H1 (cell line): ENCODE measurements around the gene CCNA2. TPM values are rescaled to one million over a fixed set of nuclear protein-coding genes. Genes with fewer than 3 reads are reported as not detected.

Experiments
- CTCF ChIA-PET: fragments of 300-600 bp; sonication (Branson Sonifier 250); formaldehyde crosslinking; loops from one replicate; lab custom pipeline; 2021; ENCODE audit not compliant: partially characterized antibody; lab: Charles Lee
- POLR2A ChIA-PET: fragments of 300-600 bp; sonication (Branson Sonifier 250); formaldehyde crosslinking; loops from one replicate; lab custom pipeline; 2021; ENCODE audit warnings: inconsistent platforms; ENCODE audit not compliant: partially characterized antibody; lab: Charles Lee
- DNase-seq, 2 experiments: peaks; one replicate each; pipeline versions ENCODE4 v3.0.0 to v3.0.0-alpha.2; 2010 to 2022; ENCODE audit warnings: low spot score in 2 of 2, low read depth in 1 of 2, mixed read lengths in 1 of 2
- FAIRE-seq: peaks from 2 replicates; lab custom pipeline; 2011; peaks lifted over from hg19 to GRCh38; lab: Jason Lieb, UNC
- H2AFZ ChIP-seq: 2 replicates; pipeline ENCODE4 v1.8.1; 2012; ENCODE audit warnings: low read length, inconsistent platforms
- H2AK5ac ChIP-seq: 2 replicates; pipeline ENCODE4 v1.6.1; 2013; ENCODE audit warnings: low read depth, low read length
- H2BK120ac ChIP-seq: replicated peaks from 2 replicates; pipeline ENCODE3; 2013; ENCODE audit warnings: low read depth, low read length, inconsistent platforms
- H2BK12ac ChIP-seq: 2 replicates; pipeline ENCODE4 v1.6.1; 2013; ENCODE audit warnings: low read depth, low read length
- H2BK15ac ChIP-seq: 2 replicates; pipeline ENCODE4 v1.6.1; 2013; ENCODE audit warnings: low read length
- H2BK20ac ChIP-seq: 2 replicates; pipeline ENCODE4 v1.6.1; 2013; ENCODE audit warnings: low read length
- H2BK5ac ChIP-seq: 2 replicates; pipeline ENCODE4 v1.6.1; 2013; ENCODE audit warnings: low read depth, low read length
- H3K14ac ChIP-seq: 2 replicates; pipeline ENCODE4 v1.6.1; 2013; ENCODE audit warnings: inconsistent platforms; ENCODE audit not compliant: insufficient read length
- H3K18ac ChIP-seq: 2 replicates; pipeline ENCODE4 v1.6.1; 2013; ENCODE audit warnings: low read length; ENCODE audit errors: extremely low read depth
- H3K23ac ChIP-seq: 2 replicates; pipeline ENCODE4 v1.6.1; 2013; ENCODE audit warnings: inconsistent platforms; ENCODE audit not compliant: insufficient read length
- H3K23me2 ChIP-seq: 2 replicates; pipeline ENCODE4 v1.6.1; 2013; ENCODE audit warnings: low read depth, low read length
- H3K27ac ChIP-seq: 2 replicates; pipeline ENCODE4 v1.6.1; 2011; ENCODE audit warnings: low read depth, low read length, inconsistent platforms
- H3K27me3 ChIP-seq, 4 experiments: replicated peaks in 1 of 4; 1 replicate in 1 of 4; 2 replicates in 3 of 4; pipeline versions ENCODE4 v1.6.1 to v1.8.1; 2011 to 2013; ENCODE audit warnings: low read length in 3 of 4, mild to moderate bottlenecking in 3 of 4, inconsistent platforms in 2 of 4, mixed read lengths in 2 of 4, moderate library complexity in 1 of 4; ENCODE audit not compliant: control insufficient read depth in 3 of 4, insufficient read depth in 3 of 4; ENCODE audit errors: extremely low read depth in 1 of 4
- H3K36me3 ChIP-seq, 4 experiments: 2 replicates each; pipeline versions ENCODE4 v1.6.1 to v1.8.1; 2011 to 2013; ENCODE audit warnings: mild to moderate bottlenecking in 4 of 4, low read length in 3 of 4, moderate library complexity in 2 of 4, control low read depth in 1 of 4, inconsistent platforms in 1 of 4; ENCODE audit not compliant: insufficient read depth in 4 of 4, control insufficient read depth in 2 of 4
- H3K4ac ChIP-seq: replicated peaks from 2 replicates; pipeline ENCODE3; 2013; ENCODE audit warnings: low read length, low read depth, mixed read lengths, inconsistent platforms; ENCODE audit not compliant: insufficient read length
- H3K4me1 ChIP-seq, 4 experiments: replicated peaks in 1 of 4; 1 replicate in 1 of 4; 2 replicates in 3 of 4; pipeline versions ENCODE4 v1.6.1 to v1.8.1; 2011 to 2013; ENCODE audit warnings: low read length in 3 of 4, inconsistent platforms in 2 of 4, mixed read lengths in 1 of 4; ENCODE audit not compliant: insufficient read depth in 4 of 4, control insufficient read depth in 3 of 4
- H3K4me2 ChIP-seq, 2 experiments: 2 replicates each; pipeline versions ENCODE4 v1.6.1 to v1.8.1; 2011 to 2013; ENCODE audit warnings: low read depth in 2 of 2, low read length in 2 of 2, control low read depth in 1 of 2, inconsistent platforms in 1 of 2, mild to moderate bottlenecking in 1 of 2; ENCODE audit not compliant: insufficient read depth in 1 of 2
- H3K4me3 ChIP-seq, 4 experiments: fragments of 200-600, 300-600 bp in 1 of 4; sonication (generic), shearing (Covaris generic), sonication (Bioruptor Twin) in 1 of 4; 2 replicates each; pipeline versions ENCODE4 v1.5.1 to v1.8.1; 2011 to 2016; ENCODE audit warnings: low read length in 4 of 4, low read depth in 3 of 4, control low read depth in 2 of 4, inconsistent platforms in 2 of 4, mild to moderate bottlenecking in 2 of 4, mixed read lengths in 1 of 4, moderate library complexity in 1 of 4; ENCODE audit not compliant: insufficient read depth in 2 of 4; ENCODE audit errors: extremely low read depth in 1 of 4
- H3K56ac ChIP-seq: replicated peaks from 2 replicates; pipeline ENCODE3; 2013; ENCODE audit warnings: low read depth, mild to moderate bottlenecking, mixed read lengths, low read length, inconsistent platforms; ENCODE audit not compliant: insufficient read length
- H3K79me1 ChIP-seq: 2 replicates; pipeline ENCODE4 v1.6.1; 2013; ENCODE audit warnings: low read depth, low read length, control low read depth
- H3K79me2 ChIP-seq, 2 experiments: 2 replicates each; pipeline versions ENCODE4 v1.6.1 to v1.8.1; 2012 to 2013; ENCODE audit warnings: low read length in 2 of 2, mild to moderate bottlenecking in 2 of 2, inconsistent platforms in 1 of 2; ENCODE audit not compliant: insufficient read depth in 2 of 2, control insufficient read depth in 1 of 2
- H3K9ac ChIP-seq, 4 experiments: replicated peaks in 1 of 4; 1 replicate in 1 of 4; 2 replicates in 3 of 4; pipeline versions ENCODE4 v1.6.1 to v1.8.1; 2011 to 2013; ENCODE audit warnings: low read depth in 3 of 4, low read length in 3 of 4, control low read depth in 2 of 4, mild to moderate bottlenecking in 2 of 4, moderate library complexity in 2 of 4, inconsistent platforms in 1 of 4; ENCODE audit errors: extremely low read depth in 1 of 4
- H3K9me3 ChIP-seq, 2 experiments: 2 replicates each; pipeline versions ENCODE4 v1.6.1 to v1.8.1; 2012 to 2013; ENCODE audit warnings: mild to moderate bottlenecking in 2 of 2, moderate library complexity in 2 of 2, control low read depth in 1 of 2, inconsistent platforms in 1 of 2, low read depth in 1 of 2, low read length in 1 of 2, mixed read lengths in 1 of 2; ENCODE audit not compliant: insufficient read depth in 2 of 2
- H4K20me1 ChIP-seq, 2 experiments: replicated peaks in 1 of 2; 2 replicates each; pipeline versions ENCODE3 to v1.8.1; 2011 to 2013; ENCODE audit warnings: inconsistent platforms in 2 of 2, low read length in 2 of 2, mild to moderate bottlenecking in 1 of 2; ENCODE audit not compliant: insufficient read depth in 2 of 2, control insufficient read depth in 1 of 2
- H4K5ac ChIP-seq: 2 replicates; pipeline ENCODE4 v1.6.1; 2013; ENCODE audit warnings: low read length, low read depth, mixed read lengths, inconsistent platforms; ENCODE audit not compliant: insufficient read length
- H4K8ac ChIP-seq: 2 replicates; pipeline ENCODE4 v1.8.0; 2013; ENCODE audit warnings: mild to moderate bottlenecking, moderate library complexity, low read length, inconsistent platforms; ENCODE audit not compliant: insufficient read depth; ENCODE audit errors: extremely low read depth
- H4K91ac ChIP-seq: replicated peaks from 2 replicates; pipeline ENCODE3; 2013; ENCODE audit warnings: low read length, mixed read lengths, inconsistent platforms; ENCODE audit not compliant: insufficient read length
- BACH1 ChIP-seq: IDR thresholded peaks from 2 replicates; pipeline ENCODE4 v1.6.1; 2012; ENCODE audit warnings: low read length, improper control_type of control experiment
- CBX8 ChIP-seq: fragments of 300-800, 300-1000 bp; sonication (generic); IDR thresholded peaks from 2 replicates; pipeline ENCODE4 v1.7.1; 2016; ENCODE audit warnings: low read depth, low read length, borderline replicate concordance
- CEBPB ChIP-seq: IDR thresholded peaks from 2 replicates; pipeline ENCODE4 v1.6.1; 2012; ENCODE audit warnings: low read depth, low read length
- CREB1 ChIP-seq: IDR thresholded peaks from 2 replicates; pipeline ENCODE4 v1.6.1; 2012; ENCODE audit warnings: inconsistent platforms
- EGR1 ChIP-seq: IDR thresholded peaks from 2 replicates; pipeline ENCODE4 v1.6.1; 2011; ENCODE audit warnings: low read depth, low read length, borderline replicate concordance
- KDM5A ChIP-seq: fragments of 200-600 bp; IDR thresholded peaks from 2 replicates; pipeline ENCODE4 v1.7.1; 2012; ENCODE audit warnings: mild to moderate bottlenecking, low read length, inconsistent platforms, mixed read lengths
- NANOG ChIP-seq: IDR thresholded peaks from 2 replicates; pipeline ENCODE4 v1.6.1; 2011; ENCODE audit warnings: low read length, low read depth, mild to moderate bottlenecking, inconsistent platforms; ENCODE audit not compliant: insufficient read depth, poor library complexity, severe bottlenecking
- POLR2A ChIP-seq, 2 experiments: IDR thresholded peaks; 1 replicate in 1 of 2; 2 replicates in 1 of 2; pipeline ENCODE4 v1.6.1; 2011; ENCODE audit warnings: low read depth in 2 of 2, low read length in 2 of 2, mild to moderate bottlenecking in 2 of 2; ENCODE audit errors: control extremely low read depth in 1 of 2
- RFX5 ChIP-seq: IDR thresholded peaks from 2 replicates; pipeline ENCODE4 v1.6.1; 2011; ENCODE audit warnings: low read depth, low read length, improper control_type of control experiment, borderline replicate concordance
- SIRT6 ChIP-seq: IDR thresholded peaks from one replicate; pipeline ENCODE4 v1.7.1; 2012; ENCODE audit warnings: low read length, inconsistent platforms
- TAF1 ChIP-seq: IDR thresholded peaks from 2 replicates; pipeline ENCODE4 v1.6.1; 2011; ENCODE audit warnings: mild to moderate bottlenecking, low read depth, low read length
- TCF12 ChIP-seq: IDR thresholded peaks from 2 replicates; pipeline ENCODE4 v1.6.1; 2011; ENCODE audit warnings: low read depth, mild to moderate bottlenecking, low read length
- TEAD4 ChIP-seq: IDR thresholded peaks from 2 replicates; pipeline ENCODE4 v1.6.1; 2012; ENCODE audit warnings: low read depth, low read length, inconsistent platforms, mixed read lengths
- WGBS, 2 experiments: shearing (Covaris generic) in 1 of 2; methylation state at CpG; one replicate each; pipeline versions ENCODE4 v1.1.6 to v1.1.7; 2013 to 2015; ENCODE audit warnings: low lambda C conversion rate in 2 of 2, mixed read lengths in 2 of 2, inconsistent platforms in 1 of 2, low coverage in 1 of 2, missing lambda C conversion rate in 1 of 2; ENCODE audit not compliant: insufficient replicate concordance in 2 of 2, insufficient coverage in 1 of 2, insufficient read length in 1 of 2; ENCODE audit errors: extremely low coverage in 1 of 2, missing lambda C conversion rate in 1 of 2; 5-methylcytosine and 5-hydroxymethylcytosine counted together
- polyA plus RNA-seq, 7 experiments: library from polyadenylated mRNA; depleted of rRNA in 3 of 7; stranded (reverse) in 5 of 7; unstranded in 2 of 7; fragments of >200 nt in 5 of 7; fragments of 200-250 nt in 2 of 7; gene quantifications; 1 replicate in 5 of 7; 2 replicates in 1 of 7; 4 replicates in 1 of 7; pipeline versions ENCODE4 v1.2.1 to v1.2.3, GENCODE V29; 2011 to 2013; ENCODE audit warnings: missing spikeins in 2 of 7, mixed read lengths in 2 of 7
- total RNA-seq: library from RNA; stranded (reverse); fragmentation: NEBNext Ultra II Directional; extraction: Animal tissue kit (Norgen Biotek cat#: 25700); gene quantifications from 2 replicates; pipeline ENCODE4 v1.2.1, GENCODE V29; 2021
- TF ChIP-seq, protein P1 (sequence below): IDR thresholded peaks from 2 replicates; pipeline ENCODE4 v1.6.1; 2012; ENCODE audit warnings: inconsistent platforms
- TF ChIP-seq, protein P2 (sequence below): IDR thresholded peaks from 2 replicates; pipeline ENCODE4 v1.6.1; 2012; ENCODE audit warnings: inconsistent platforms

Gene CCNA2
- total and polyA plus RNA-seq, 2 of the 8 experiments (the other 6 are each of a cell fraction or from before 2014, with no cell fraction given): 42.1 to 98.6 TPM

DNA sequence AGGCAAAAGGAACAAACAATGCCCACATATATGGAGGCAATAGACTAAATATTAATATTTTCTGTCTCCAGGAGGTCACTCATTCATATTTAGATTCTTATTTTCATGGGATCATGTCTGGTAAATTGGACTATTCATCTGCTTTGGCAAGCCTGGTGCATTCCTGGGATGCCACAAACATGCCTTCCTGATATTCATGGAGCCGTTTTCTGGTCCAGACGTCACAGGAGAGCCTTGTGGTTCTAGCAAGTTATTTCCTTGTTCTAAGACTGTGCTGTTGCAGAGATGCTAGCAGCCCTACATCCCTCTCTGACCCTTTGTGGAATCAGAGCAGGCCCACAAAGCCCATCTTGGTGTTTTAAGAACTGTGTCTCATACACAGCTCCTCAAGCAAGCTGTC lies 38.7 kb downstream of the CCNA2 start:
- no peak overlapping the region for H4K8ac ChIP-seq
- no peak overlapping the region for H2BK12ac ChIP-seq
- no peak overlapping the region for H2BK120ac ChIP-seq
- H3K18ac ChIP-seq: no peak overlapping the region
- no peaks in the 10 kb centered on the region for H3K9me3 ChIP-seq
- H3K56ac ChIP-seq: no peak overlapping the region
- H3K4ac ChIP-seq: no peak overlapping the region
- no peak overlapping the region for H3K4me3 ChIP-seq
- no peaks in the 10 kb centered on the region for H3K36me3 ChIP-seq
- H4K91ac ChIP-seq: no peak overlapping the region
- H3K9ac ChIP-seq: no peak overlapping the region
- peaks cover 2% of the 10 kb centered on the region; the same call in 1 of the 2 replicates for H3K23me2 ChIP-seq
- peak overlapping the region; percentile 33; the same call in 1 of the 2 replicates for H2BK15ac ChIP-seq
- H4K5ac ChIP-seq: no peak overlapping the region
- H3K4me2 ChIP-seq: no peak overlapping the region
- WGBS, 2 experiments: 83% methylated on average over 2 of the region's 2 CpGs; no CpG with 5 or more reads in 1 of the 2 experiments
- no peak overlapping the region for H3K27ac ChIP-seq
- DNase-seq: no peak
- peaks cover 0 to 2% (median 0%) of the 10 kb centered on the region in 4 experiments; a peak in 1 of 7 replicates for H3K27me3 ChIP-seq
- FAIRE-seq: no peak
- H3K4me1 ChIP-seq: 0 out of 7 replicates have a peak, but pooled peaks cover 0 to 2% (median 0%) of the 10 kb centered on the region in 4 experiments
- no peaks in the 10 kb centered on the region for H4K20me1 ChIP-seq
- no peak overlapping the region for H2AK5ac ChIP-seq
- ChIA-PET CTCF (interaction anchor here (1.3 kb wide), 1 partner anchor 12 kb away, joined by 3 read pairs; no protein-coding TSS in a partner anchor), POLR2A (interaction anchor here (1.6 kb wide), 1 partner anchor 11 kb away, joined by 8 read pairs; no protein-coding TSS in a partner anchor)
- no peak overlapping the region for H2BK20ac ChIP-seq
- no peak for TF ChIP-seq CEBPB
- no peak for TF ChIP-seq BACH1
- no peak for TF ChIP-seq KDM5A
- TF ChIP-seq EGR1: no peak
- TF ChIP-seq, protein P1, sequence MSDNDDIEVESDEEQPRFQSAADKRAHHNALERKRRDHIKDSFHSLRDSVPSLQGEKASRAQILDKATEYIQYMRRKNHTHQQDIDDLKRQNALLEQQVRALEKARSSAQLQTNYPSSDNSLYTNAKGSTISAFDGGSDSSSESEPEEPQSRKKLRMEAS: no peak
- no peak for TF ChIP-seq POLR2A (IDR thresholded peaks at IDR 0.05; ENCODE audit: control extremely low read depth in 1 of 2, low read depth in 2 of 2, low read length in 2 of 2)
- no peak for TF ChIP-seq NANOG
- TF ChIP-seq RFX5: no peak
- no peak for TF ChIP-seq TCF12
- TF ChIP-seq CREB1: no peak
- no peak for TF ChIP-seq TEAD4
- TF ChIP-seq TAF1: no peak
- TF ChIP-seq, protein P2, sequence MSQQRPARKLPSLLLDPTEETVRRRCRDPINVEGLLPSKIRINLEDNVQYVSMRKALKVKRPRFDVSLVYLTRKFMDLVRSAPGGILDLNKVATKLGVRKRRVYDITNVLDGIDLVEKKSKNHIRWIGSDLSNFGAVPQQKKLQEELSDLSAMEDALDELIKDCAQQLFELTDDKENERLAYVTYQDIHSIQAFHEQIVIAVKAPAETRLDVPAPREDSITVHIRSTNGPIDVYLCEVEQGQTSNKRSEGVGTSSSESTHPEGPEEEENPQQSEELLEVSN: no peak
- no peak for TF ChIP-seq SIRT6
- TF ChIP-seq CBX8: no peak
- H3K79me1 ChIP-seq: no peaks in the 10 kb centered on the region
- no peak overlapping the region for H2BK5ac ChIP-seq
- peak overlapping the region; percentile 39; the same call in 1 of the 2 replicates for H2AFZ ChIP-seq
- no peak overlapping the region for H3K14ac ChIP-seq
- H3K79me2 ChIP-seq: no peaks in the 10 kb centered on the region
- H3K23ac ChIP-seq: no peak overlapping the region
